Activated T-helper 1 cell treated with anti-CD3 and anti-CD28 coated beads, Interleukin-2, amount 50 U/mL, for 16 hours (primary cell): ENCODE measurements around the gene ARHGEF3.

Source experiments
- DNase-seq, 2 donors: peaks; one replicate each; pipeline ENCODE4 v3.0.0-alpha.2; 2020; ENCODE audit warnings: low read depth in 1 of 2, low spot score in 1 of 2

ARHGEF3 gene

DNA sequence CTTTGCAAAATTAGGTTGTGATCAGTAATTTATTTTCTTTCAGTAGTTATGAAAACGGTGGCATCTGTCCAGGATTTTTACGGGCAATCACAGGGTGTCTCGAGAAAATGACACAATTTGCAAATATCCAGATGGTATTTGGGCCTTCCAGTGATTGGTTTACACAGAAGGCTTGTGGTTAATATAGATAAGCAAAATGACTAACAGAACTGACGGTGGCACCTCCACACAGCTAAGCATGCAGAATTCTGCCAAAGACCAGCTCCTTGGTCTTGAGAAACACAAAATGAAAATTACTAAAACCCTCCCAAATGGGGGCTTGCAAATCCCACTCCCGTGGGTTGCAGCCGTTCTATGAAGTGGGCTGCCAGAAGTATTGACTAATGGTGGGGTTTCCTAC lies 5.5 kb downstream of the ARHGEF3 start:
- DNase-seq: no peak

DNA sequence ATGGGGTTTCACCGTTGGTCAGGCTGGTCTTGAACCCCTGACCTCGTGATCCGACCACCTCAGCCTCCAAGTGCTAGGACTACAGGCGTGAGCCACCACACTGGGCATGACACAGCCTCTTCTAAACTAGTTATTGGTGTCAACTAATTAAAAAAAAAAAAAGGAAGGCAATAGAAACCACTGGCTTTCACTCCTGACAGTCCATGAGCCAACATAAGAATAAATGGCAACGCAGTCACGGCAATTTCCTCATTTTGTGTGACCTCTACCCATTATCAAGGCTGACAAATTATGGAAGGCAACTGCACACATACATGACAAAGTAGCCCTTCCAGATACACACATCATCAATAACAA lies 5.9 kb downstream of the ARHGEF3 start:
- no peak for DNase-seq

GRCh38 chr3:56795097-56795828 lies 6.5 kb downstream of the ARHGEF3 start:
- DNase-seq: no peak

DNA sequence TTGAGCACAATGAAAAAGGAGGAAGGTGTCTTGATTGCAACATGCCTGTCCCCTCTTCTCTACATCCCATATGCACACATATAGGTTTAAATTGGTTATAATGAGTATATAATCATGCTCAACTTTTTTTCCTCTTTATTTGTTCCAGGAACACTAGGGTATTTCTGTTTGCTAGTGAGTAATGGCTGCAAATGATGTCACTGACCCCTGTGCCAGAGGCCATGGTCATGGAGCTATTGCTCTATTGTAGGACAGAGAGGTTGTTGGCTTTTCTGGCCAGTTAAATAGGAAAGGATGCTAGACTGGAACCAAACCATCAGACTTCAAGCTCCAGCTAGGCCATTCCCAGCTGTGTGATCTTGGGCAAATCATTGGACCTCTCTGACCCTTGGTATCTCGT lies 9.6 kb downstream of the ARHGEF3 start:
- DNase-seq: no peak

GRCh38 chr3:56790016-56790821 lies 11.5 kb downstream of the ARHGEF3 start:
- no peak for DNase-seq

DNA sequence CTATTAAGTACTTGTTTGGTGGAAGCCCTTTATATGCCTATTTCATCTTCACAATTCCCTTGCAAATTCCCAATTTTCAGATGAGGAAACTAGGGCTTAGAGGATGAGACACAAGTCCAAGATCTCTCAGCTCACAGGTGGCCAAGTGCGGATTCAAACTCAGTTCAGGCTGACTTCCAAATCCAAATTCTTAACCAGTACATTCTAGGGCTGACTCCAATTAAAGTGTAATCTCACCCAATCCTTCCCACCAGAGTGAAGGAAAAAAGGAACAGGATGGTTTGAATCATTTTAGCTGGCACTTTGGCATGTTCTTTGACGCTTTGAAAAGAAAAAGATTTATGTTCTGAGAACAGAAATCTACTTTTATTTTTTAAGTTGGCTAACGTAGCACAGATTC lies 12.7 kb downstream of the ARHGEF3 start:
- no peak for DNase-seq

- no peak for DNase-seq
Measured at GRCh38 chr3:56788521-56788920, 13.2 kb downstream of the ARHGEF3 start.

- no peak for DNase-seq
Measured at GRCh38 chr3:56787784-56788256, 13.9 kb downstream of the ARHGEF3 start.

DNA sequence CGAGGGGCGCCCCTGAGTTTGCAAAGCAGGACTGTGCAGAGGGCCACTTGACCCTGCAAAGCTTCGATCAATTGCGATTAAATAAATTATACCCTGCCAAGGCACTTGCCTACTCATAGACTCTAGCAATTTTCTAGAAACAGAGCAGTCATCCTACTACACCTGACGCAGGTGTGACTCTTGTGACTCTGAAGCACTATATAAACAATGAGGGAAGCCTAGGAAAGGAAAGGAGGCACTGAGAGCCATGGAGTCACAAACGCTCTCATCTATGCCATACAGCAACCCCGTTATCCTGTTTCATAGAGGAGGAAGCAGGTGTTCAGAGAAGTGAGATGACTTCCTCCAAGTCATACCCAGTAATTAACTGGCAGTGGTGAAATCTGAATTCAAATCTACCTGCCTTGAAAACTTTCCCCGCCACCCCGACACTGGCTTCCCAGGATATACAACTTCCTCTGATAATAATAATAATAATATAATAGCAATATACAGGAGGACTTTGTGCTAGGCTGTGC lies 14.4 kb downstream of the ARHGEF3 start:
- no peak for DNase-seq

DNA sequence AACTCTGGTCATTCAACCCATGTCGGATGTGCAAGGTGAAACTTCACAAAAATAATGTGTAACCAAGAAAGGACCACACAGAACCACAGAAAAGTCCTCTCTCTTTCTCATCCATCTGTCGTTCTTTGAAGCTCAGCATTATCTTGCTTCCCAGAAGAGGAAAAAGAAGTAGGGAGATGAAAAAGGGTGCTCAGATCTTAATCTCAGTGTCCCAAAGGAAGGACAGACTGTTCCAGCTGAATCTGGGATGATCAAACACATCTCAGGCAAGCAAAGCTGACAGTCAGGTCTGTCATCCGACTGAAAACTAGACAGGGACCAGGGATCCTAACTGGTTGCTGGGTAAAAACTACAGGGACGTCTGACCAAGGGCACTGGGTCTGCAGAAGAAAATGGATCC lies 16.2 kb downstream of the ARHGEF3 start:
- DNase-seq: no peak

GRCh38 chr3:56784448-56785001 lies 17.2 kb downstream of the ARHGEF3 start:
- no peak for DNase-seq

- peak; percentile 30 to 31 for DNase-seq
Measured at GRCh38 chr3:56783644-56784447, 17.9 kb downstream of the ARHGEF3 start.

DNA sequence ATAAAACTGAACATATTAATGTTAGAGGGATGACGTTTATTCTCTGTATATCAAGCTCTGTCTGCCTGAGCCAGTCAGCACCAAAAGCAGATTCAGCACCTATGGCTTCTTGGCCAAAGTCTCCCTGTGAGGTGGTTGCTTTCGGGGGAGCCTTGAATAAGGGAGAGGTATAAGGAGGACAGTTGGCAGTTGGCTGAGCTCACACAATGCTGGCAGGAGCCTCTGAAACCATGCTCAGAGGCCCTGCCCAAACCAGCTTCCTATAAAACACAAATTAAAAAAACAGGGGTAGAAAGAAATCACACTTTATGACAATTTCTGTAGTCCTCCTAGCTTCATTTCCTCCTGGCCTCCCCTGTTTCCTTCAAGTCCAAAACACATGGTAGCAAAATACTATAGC lies 18.8 kb downstream of the ARHGEF3 start:
- DNase-seq: no peak

DNA sequence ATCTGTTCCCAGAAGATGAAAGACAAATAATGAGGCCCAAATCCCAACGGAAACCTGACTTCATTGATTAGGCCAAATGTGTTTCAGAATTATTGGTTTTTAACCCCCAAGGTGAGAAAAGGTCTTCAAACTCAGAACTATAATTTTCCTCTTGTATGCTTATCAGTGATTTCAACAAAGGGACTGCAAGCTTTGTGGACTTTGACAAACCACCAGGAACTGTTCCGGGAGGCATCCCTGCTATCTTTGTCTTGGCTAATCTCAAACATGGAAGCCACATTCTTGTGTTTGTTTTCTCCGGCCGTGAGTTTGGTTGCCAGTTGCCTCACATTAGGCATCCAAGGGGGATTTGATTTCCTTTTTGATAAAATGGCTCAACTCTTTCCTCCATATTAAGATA lies 19.5 kb downstream of the ARHGEF3 start:
- DNase-seq: no peak

GRCh38 chr3:56781762-56782161 lies 20.0 kb downstream of the ARHGEF3 start:
- DNase-seq: no peak

DNA sequence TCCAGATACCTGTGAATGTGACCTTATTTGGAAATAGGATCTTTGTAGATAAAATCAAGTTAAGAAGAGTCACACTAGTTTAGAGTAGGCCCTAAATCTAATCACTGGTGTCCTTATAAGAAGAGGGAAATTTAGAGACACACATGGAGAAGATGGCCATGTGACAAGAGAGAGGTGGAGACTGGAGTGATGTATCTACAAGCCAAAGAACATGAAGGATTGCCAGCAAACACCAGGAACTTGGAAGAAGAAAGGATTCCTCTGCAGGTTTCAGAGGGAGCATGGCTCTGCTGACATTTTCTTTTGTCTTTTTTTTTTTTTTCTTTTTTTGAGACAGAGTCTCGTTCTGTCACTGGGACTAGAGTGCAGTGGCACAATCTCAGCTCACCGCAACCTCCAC lies 20.8 kb downstream of the ARHGEF3 start:
- DNase-seq: no peak

GRCh38 chr3:56778893-56779292 lies 22.9 kb downstream of the ARHGEF3 start:
- DNase-seq: no peak

GRCh38 chr3:56776556-56776950 lies 25.2 kb downstream of the ARHGEF3 start:
- no peak for DNase-seq

DNA sequence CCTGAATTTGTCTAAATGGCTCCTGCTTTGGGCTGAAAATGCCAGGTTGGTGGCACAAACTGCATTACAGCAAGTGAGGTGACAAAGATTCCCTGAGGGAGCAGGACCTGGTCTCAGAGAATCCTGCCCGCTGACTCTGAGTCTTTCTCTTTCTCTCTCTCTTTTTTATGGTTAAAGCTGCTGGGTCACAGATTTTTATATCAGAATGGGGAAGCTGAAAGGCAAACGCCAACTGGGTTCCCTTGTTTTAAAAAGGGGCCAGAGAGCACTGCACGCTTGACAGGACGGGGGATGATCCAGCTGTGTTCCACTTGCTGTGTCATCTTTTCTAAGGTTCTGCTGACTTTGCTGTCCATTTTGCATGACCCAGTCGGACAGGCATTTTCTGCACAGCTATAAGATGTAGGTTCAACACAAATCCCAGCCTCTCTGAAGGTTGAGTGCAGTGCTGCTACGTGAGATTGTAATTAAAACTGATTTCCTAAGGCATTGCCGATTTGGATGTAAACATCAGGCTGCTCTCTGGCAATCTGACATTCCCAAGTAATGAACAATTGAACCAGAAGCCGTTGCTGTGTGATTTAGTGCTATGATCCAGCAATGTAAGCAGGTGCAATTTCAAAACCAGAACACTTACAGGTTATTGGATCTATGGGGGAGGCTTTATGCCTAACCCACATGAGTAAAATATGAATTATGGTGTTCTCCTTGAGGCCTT lies 25.8 kb downstream of the ARHGEF3 start:
- no peak for DNase-seq

- DNase-seq: no peak
Measured at GRCh38 chr3:56775445-56775837, 26.3 kb downstream of the ARHGEF3 start.

- DNase-seq: no peak
Measured at GRCh38 chr3:56773986-56774385, 27.8 kb downstream of the ARHGEF3 start.
